DOHH2 (cell line): Measurements from ENCODE around the gene RNGTT.
A peak's percentile ranks its signal among the peaks of the same experiment; 100 is the strongest.

Source experiments
- H3F3A ChIP-seq: fragments of 200-600 bp; sonication (generic), shearing (Covaris generic); 2 replicates; pipeline ENCODE4 v1.6.0; 2016; ENCODE audit warnings: antibody characterized with exemption, mild to moderate bottlenecking; ENCODE audit not compliant: control insufficient read depth, insufficient read depth
- H3K27ac ChIP-seq: fragments of 200-600 bp; sonication (generic); 2 replicates; pipeline ENCODE4 v1.5.1; 2014; ENCODE audit warnings: low read depth, mild to moderate bottlenecking, low read length, moderate library complexity
- H3K27me3 ChIP-seq: fragments of 200-600 bp; sonication (generic); 2 replicates; pipeline ENCODE4 v1.6.1; 2014; ENCODE audit warnings: mild to moderate bottlenecking, low read length, mixed read lengths; ENCODE audit not compliant: control insufficient read depth
- H3K36me3 ChIP-seq: fragments of 200-600 bp; sonication (generic); 2 replicates; pipeline ENCODE4 v1.6.1; 2014; ENCODE audit warnings: mild to moderate bottlenecking, low read length, moderate library complexity, mixed read lengths; ENCODE audit not compliant: control insufficient read depth
- H3K4me1 ChIP-seq: fragments of 200-600 bp; sonication (generic); 2 replicates; pipeline ENCODE4 v1.6.1; 2014; ENCODE audit warnings: mild to moderate bottlenecking, low read length, mixed read lengths; ENCODE audit not compliant: control insufficient read depth
- H3K4me2 ChIP-seq: fragments of 200-600 bp; sonication (generic); 2 replicates; pipeline ENCODE4 v1.6.0; 2014; ENCODE audit warnings: mild to moderate bottlenecking, low read length, moderate library complexity
- H3K4me3 ChIP-seq: fragments of 200-600 bp; sonication (generic); 2 replicates; pipeline ENCODE4 v1.5.1; 2014; ENCODE audit warnings: mild to moderate bottlenecking, low read length, mixed read lengths
- H3K79me2 ChIP-seq: fragments of 200-600 bp; sonication (generic); 2 replicates; pipeline ENCODE4 v1.6.1; 2014; ENCODE audit warnings: mild to moderate bottlenecking, low read length, mixed read lengths; ENCODE audit not compliant: control insufficient read depth
- H3K9me2 ChIP-seq: fragments of 200-600 bp; sonication (generic); replicated peaks from 2 replicates; pipeline ENCODE4 v1.6.1; 2014; ENCODE audit warnings: mild to moderate bottlenecking, low read length, mixed read lengths; ENCODE audit not compliant: control insufficient read depth
- H3K9me3 ChIP-seq: fragments of 200-600 bp; sonication (generic); 2 replicates; pipeline ENCODE4 v1.6.1; 2014; ENCODE audit warnings: antibody characterized with exemption, low read length, mixed read lengths; ENCODE audit not compliant: control insufficient read depth, insufficient read depth
- H4K20me1 ChIP-seq: fragments of 200-600 bp; sonication (generic); 2 replicates; pipeline ENCODE4 v1.6.0; 2014; ENCODE audit warnings: low read depth, mild to moderate bottlenecking, antibody characterized with exemption, low read length, moderate library complexity; ENCODE audit not compliant: control insufficient read depth, insufficient read depth
- EZH2phosphoT487 ChIP-seq: fragments of 200-600 bp; sonication (generic); IDR thresholded peaks from 2 replicates; pipeline ENCODE4 v1.6.1; 2017; ENCODE audit warnings: borderline replicate concordance, mild to moderate bottlenecking, antibody characterized with exemption, low read length, moderate library complexity, mixed read lengths
- TF ChIP-seq, protein P1 (sequence below): fragments of 200-600 bp; sonication (generic); IDR thresholded peaks from one replicate; pipeline ENCODE4 v1.5.1; 2014; ENCODE audit warnings: antibody characterized with exemption, mild to moderate bottlenecking, low read depth, low read length; ENCODE audit not compliant: poor library complexity, severe bottlenecking

The RNGTT gene

GRCh38 chr6:88964509-88964908, 1.1 kb upstream of the RNGTT start:
- no peaks in the 10 kb centered on the region for H3K9me2 ChIP-seq
- peak overlapping the region; percentile 98 for H3K4me3 ChIP-seq
- no peak overlapping the region for H3K27ac ChIP-seq
- H3K27me3 ChIP-seq: no peaks in the 10 kb centered on the region
- no peaks in the 10 kb centered on the region; the same call in 1 of the 2 replicates for H3F3A ChIP-seq
- peaks cover 53% of the 10 kb centered on the region for H3K79me2 ChIP-seq
- no peak for TF ChIP-seq EZH2phosphoT487
- TF ChIP-seq, protein P1, sequence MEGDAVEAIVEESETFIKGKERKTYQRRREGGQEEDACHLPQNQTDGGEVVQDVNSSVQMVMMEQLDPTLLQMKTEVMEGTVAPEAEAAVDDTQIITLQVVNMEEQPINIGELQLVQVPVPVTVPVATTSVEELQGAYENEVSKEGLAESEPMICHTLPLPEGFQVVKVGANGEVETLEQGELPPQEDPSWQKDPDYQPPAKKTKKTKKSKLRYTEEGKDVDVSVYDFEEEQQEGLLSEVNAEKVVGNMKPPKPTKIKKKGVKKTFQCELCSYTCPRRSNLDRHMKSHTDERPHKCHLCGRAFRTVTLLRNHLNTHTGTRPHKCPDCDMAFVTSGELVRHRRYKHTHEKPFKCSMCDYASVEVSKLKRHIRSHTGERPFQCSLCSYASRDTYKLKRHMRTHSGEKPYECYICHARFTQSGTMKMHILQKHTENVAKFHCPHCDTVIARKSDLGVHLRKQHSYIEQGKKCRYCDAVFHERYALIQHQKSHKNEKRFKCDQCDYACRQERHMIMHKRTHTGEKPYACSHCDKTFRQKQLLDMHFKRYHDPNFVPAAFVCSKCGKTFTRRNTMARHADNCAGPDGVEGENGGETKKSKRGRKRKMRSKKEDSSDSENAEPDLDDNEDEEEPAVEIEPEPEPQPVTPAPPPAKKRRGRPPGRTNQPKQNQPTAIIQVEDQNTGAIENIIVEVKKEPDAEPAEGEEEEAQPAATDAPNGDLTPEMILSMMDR: no peak
- peak overlapping the region; percentile 63 for H3K4me2 ChIP-seq
- H4K20me1 ChIP-seq: no peaks in the 10 kb centered on the region
- peaks cover 19% of the 10 kb centered on the region for H3K4me1 ChIP-seq
- peaks cover 9% of the 10 kb centered on the region for H3K36me3 ChIP-seq
- no peaks in the 10 kb centered on the region for H3K9me3 ChIP-seq

DNA sequence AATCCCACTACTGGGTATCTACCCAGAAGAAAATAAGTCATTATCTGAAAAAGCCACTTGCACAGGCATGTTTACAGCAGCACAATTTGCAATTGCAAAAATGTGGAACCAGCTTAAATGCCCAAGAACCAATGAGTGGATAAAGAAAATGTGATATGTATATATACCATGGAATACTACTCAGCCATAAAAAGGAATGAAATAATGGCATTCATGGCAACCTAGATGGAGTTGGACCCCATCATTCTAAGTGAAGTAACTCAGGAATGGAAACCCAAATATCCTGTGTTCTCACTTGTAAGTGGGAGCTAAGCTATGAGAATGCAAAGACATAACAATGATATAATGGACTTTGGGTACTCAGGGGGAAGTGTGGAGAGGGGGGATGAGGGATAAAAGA, 4.6 kb downstream of the RNGTT start:
- Histone ChIP-seq H3F3A (no peaks in the 10 kb centered on the region; the same call in 1 of the 2 replicates), H3K9me3 (no peaks in the 10 kb centered on the region; the same call in 1 of the 2 replicates), H3K79me2 (peaks cover 97% of the 10 kb centered on the region), H3K4me3 (no peak overlapping the region), H4K20me1 (no peaks in the 10 kb centered on the region), H3K4me2 (no peak overlapping the region), H3K4me1 (peaks cover 10% of the 10 kb centered on the region), H3K27ac (no peak overlapping the region), H3K36me3 (peaks cover 13% of the 10 kb centered on the region), H3K9me2 (no peaks in the 10 kb centered on the region), H3K27me3 (no peaks in the 10 kb centered on the region)
- TF ChIP-seq EZH2phosphoT487: no peak
- TF ChIP-seq, protein P1: no peak

DNA sequence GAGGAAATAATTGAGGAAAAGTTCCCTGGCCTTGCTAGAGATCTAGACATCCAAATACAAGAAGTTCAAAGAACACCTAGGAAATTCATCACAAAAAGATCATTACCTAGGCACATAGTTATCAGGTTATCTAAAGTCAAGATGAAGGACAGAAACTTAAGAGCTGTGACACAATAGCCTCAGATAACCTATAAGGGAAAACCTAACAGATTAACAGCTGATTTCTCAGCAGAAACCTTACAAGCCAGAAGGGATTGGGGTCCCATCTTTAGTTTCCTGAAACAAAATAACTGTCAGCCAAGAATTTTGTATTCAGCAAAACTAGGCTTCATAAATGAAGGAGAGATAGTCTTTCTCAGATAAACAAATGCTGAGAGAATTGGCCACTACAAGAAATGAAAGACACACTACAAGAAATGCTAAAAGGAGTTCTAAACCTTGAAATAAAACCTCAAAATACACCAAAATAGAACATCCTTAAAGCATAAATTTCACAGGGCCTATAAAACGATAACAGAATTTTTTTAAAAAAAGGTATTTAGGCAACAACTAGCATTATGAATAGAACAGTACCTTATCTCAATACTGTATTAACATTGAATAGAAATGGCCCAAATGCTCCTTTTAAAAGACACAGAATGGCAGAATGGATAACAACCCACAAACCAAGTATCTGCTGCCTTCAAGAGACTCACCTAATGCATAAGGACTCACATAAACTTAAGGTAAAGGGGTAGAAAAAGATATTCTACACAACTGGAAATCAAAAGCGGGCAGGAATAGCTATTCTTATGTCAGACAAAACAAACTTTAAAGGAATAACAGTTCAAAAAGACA, 9.7 kb downstream of the RNGTT start:
- no peak overlapping the region for H3K4me3 ChIP-seq
- H3K4me2 ChIP-seq: no peak overlapping the region
- no peaks in the 10 kb centered on the region for H3K9me2 ChIP-seq
- H3K27me3 ChIP-seq: no peaks in the 10 kb centered on the region
- no peaks in the 10 kb centered on the region for H3F3A ChIP-seq
- peaks cover 96% of the 10 kb centered on the region for H3K79me2 ChIP-seq
- H3K9me3 ChIP-seq: no peaks in the 10 kb centered on the region; the same call in 1 of the 2 replicates
- H4K20me1 ChIP-seq: no peaks in the 10 kb centered on the region
- TF ChIP-seq EZH2phosphoT487: no peak
- TF ChIP-seq, protein P1: no peak
- 0 out of 2 replicates have a peak, but pooled peaks cover 2% of the 10 kb centered on the region for H3K4me1 ChIP-seq
- H3K27ac ChIP-seq: no peak overlapping the region
- H3K36me3 ChIP-seq: peaks cover 14% of the 10 kb centered on the region
